GM18517 (cell line): ENCODE results near the gene PAM.

Source experiments
- ATAC-seq: cut with Tn5 transposase; IDR thresholded peaks from one replicate; pipeline ENCODE4 v1.9.1; 2021; ENCODE audit warnings: mild to moderate bottlenecking, moderate library complexity; ENCODE audit not compliant: unreplicated experiment

The PAM gene

DNA sequence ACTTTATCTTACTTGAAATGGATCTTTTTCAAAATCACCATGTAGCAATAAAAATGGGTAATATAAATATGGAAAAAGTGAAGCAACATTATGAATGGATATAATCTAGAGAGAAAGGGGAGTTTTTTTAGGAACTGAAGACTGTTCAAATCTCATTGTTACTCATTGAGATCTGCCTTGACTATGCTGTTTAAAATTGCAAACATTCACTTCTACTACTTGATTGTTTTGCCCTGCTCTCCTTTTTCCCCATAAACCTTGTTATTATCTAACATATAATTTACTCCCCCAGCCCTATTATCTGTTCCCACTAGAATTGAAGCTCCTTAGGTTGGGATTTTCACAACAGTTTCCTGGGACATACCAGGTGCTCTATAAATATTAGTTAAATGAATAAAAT is 22.0 kb downstream of the PAM start:
- ATAC-seq, result no peak

DNA sequence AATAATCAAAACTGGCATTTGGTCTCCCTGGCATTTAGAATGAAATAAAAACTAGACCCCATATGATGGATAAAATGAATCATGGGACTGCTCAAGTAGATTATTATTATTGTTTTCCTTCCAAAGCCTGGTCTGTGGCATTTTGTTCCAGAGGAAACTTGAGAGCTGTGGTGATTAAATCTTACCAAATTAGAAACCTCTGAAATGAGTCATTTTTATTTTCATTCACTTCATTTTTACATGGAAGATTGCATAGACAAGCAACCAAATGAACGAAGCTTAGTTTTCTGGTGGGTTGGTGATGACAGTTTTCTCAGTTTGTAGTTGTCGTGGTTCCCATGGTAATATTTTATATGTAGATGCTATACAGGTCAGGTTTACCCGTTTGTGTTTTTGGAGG is 23.4 kb downstream of the PAM start:
- ATAC-seq, result no peak

- no peak for ATAC-seq
These were observed 26.3 kb downstream of the PAM start for GRCh38 chr5:102781359-102781758.

GRCh38 chr5:102781786-102782185 is 26.7 kb downstream of the PAM start:
- ATAC-seq, result no peak

- ATAC-seq, result no peak
These were observed 27.2 kb downstream of the PAM start for GRCh38 chr5:102782217-102782872.

GRCh38 chr5:102787134-102787533 is 32.0 kb downstream of the PAM start:
- ATAC-seq, result no peak

DNA sequence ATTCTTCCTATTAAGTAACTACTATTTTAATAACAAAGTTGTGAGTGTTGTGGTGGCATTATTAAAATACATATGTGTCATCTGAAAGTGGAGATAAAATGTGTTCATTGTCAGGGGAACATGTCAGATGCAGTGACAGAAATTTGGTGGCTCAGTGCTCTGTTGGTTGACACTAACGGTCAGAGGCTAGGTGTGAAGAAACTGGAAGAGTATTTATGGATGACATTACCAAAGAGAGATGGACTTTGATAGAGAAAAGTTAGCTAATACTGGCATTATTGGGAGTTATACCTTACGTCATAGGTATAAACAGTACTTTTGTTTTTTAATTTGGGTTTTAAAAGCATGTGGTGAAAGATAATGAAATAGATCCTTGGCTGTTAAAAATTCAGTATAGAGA is 33.7 kb downstream of the PAM start:
- ATAC-seq, result no peak

DNA sequence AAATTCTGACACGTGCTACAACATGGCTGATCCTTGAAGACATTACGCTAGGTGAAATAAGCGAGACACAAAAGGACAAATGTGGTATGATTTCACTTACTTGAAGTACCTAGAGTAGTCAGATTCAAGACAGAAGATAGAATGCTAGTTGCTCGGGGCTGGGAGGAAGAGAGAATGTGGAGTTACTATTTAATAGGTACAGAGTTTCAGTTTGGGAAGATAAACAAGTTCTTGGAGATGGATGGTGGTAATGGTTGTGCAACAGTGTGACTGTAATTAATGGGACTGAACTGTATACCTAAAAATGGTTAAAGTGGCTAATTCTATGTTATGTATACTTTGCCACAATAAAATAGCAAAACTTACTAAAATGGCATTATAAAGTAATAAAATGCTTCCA is 34.4 kb downstream of the PAM start:
- no peak for ATAC-seq

DNA sequence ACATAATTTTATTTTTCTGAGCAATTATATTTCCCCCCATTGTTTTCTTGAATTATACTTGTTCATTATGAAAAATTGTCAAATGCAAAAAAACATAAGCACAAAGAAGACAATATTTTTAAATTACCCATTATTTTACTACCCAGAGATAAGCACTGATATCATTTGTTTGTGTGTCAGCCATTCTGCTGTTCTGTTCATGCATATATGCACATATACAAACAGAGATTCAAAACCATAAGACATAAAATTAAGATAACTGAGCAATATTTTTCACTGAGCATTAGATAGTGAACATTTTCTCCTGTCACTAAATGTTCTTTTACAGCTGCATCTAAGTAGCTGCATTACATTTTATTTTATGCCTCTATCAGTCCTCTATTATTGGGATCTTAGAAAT is 35.6 kb downstream of the PAM start:
- no peak for ATAC-seq

GRCh38 chr5:102792705-102793104 is 37.6 kb downstream of the PAM start:
- no peak for ATAC-seq

GRCh38 chr5:102794047-102794446 is 38.9 kb downstream of the PAM start:
- no peak for ATAC-seq

GRCh38 chr5:102794677-102795331 is 39.7 kb downstream of the PAM start:
- no peak for ATAC-seq

GRCh38 chr5:102795526-102795925 is 40.4 kb downstream of the PAM start:
- no peak for ATAC-seq

GRCh38 chr5:102796009-102796408 is 40.9 kb downstream of the PAM start:
- ATAC-seq, result no peak

GRCh38 chr5:102796498-102796897 is 41.4 kb downstream of the PAM start:
- ATAC-seq, result no peak

DNA sequence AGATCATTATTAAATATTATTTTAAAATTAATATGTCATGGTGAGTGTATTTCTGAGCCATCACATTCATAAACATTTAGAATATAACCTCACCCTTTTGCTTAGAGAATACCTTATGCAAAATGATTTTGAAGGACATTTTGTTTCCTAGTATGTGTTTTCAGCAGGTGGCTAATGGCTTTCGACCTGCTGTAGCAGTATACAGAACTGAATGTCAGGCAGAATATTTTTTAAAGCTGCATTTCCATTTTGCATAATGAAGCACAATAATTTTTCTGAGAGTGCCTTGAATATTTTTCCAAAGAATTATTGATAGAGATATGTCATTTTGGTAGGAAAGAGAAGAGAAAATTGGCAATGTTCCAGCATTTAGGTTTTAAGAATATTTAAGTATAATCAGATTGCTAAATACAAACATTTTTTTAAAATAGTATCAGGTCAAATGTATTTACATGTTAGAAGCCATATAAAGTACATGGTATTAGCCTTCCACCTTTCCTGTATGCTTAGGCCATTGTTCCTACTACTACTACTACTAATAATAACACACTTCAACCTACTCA is 42.3 kb downstream of the PAM start:
- ATAC-seq, result no peak

- no peak for ATAC-seq
These were observed 43.1 kb downstream of the PAM start for GRCh38 chr5:102798104-102798785.

GRCh38 chr5:102799017-102799416 is 43.9 kb downstream of the PAM start:
- no peak for ATAC-seq

GRCh38 chr5:102800427-102800826 is 45.3 kb downstream of the PAM start:
- no peak for ATAC-seq

DNA sequence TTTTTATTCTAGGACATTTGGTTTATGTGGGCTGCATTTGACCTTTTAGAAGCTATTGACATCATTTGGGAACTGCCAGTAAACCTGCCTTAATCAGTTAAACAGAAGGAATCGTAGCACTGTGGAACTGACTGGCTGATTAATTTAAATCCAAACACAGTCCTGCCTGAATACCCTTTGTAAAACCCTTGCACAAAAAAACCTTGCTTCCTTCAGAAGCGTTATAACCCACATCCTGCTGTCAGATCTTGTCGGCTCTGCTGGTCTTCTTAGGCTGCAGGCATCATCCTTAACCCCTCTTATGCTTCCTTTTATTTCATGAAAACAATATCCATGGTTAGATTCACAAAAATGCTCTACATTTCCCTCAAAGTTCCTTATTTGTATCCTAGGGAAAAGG is 46.3 kb downstream of the PAM start:
- ATAC-seq, result no peak

DNA sequence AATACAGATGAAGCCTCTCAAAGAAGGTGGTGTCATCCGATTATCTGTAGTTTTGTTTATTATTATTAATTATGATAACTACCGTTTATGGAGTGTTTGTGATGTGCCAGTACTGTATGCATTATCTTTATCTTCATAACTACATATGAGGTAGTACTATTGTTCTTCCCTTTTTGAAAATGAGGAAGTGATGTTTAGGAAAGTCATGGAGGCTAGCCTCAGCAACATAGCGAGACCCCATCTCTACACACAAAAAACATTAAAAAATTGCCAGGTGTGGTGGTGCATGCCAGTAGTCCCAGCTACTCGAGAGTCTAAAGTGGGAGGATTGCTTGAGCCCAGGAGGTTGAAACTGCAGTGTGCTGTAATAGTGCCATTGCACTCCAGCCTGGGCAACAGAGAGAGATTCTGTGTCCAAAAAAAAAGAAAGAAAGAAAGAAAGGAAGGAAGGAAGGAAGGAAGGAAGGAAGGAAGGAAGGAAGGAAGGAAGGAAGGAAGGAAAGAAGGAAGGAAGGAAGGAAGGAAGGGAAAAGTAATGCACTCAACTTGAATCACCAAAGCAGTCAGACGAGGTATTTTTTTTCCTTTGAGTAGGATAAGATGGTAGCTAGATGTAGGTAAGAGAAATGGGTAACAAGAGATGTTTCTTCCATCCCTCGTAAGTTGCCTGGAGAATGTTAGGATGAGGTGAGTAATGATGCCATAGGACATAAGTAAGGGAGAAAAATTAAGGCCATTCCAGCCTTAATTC is 47.8 kb downstream of the PAM start:
- no peak for ATAC-seq
